HCT116 (cell line): ENCODE measurements around the gene FDCSP. TPM values are rescaled to one million over a fixed set of nuclear protein-coding genes. Genes with fewer than 3 reads are reported as not detected.
"Not testable (repeated sequence)": the region's sequence is repeated elsewhere in the genome, so short reads cannot be mapped to it uniquely, and the experiment has no call there.

Experiments used
- ATAC-seq: fragments of 200-7000 bp; cut with Tn5 transposase; 2 replicates; pipeline ENCODE4 v1.9.1; 2020; ENCODE audit warnings: mild to moderate bottlenecking, moderate library complexity
- BruUV-seq: library from RNA; stranded (reverse); fragments of 400-500 nt; replicated peaks from 2 replicates; lab custom pipeline; 2021; lab: Mats Ljungman, UMichigan
- CTCF ChIA-PET: fragments of 300-600 bp; sonication (Branson Sonifier 250); formaldehyde crosslinking; loops from one replicate; lab custom pipeline; 2021; ENCODE audit warnings: antibody characterized with exemption; lab: Charles Lee
- POLR2A ChIA-PET: fragments of 300-600, 350-600 bp; sonication (Branson Sonifier 250); formaldehyde crosslinking; loops from one replicate; lab custom pipeline; 2021; ENCODE audit warnings: antibody characterized with exemption; lab: Charles Lee
- RAD21 ChIA-PET, 2 experiments: fragments of 300-600 bp; sonication (Branson Sonifier 250); formaldehyde crosslinking; loops; one replicate each; lab custom pipeline; 2023; ENCODE audit warnings: low total read pairs in 2 of 2; ENCODE audit not compliant: uncharacterized antibody in 2 of 2, unreplicated experiment in 2 of 2, low non-redundant PET in 1 of 2; lab: Charles Lee
- DNase-seq: peaks from one replicate; pipeline ENCODE4 v3.0.0-alpha.2; 2010; ENCODE audit warnings: low read depth, low spot score
- H2AFZ ChIP-seq: fragments of 200-600 bp; shearing (Covaris generic), sonication (generic); 2 replicates; pipeline ENCODE4 v1.6.1; 2017; ENCODE audit warnings: low read depth, mixed run types, mixed read lengths, antibody characterized with exemption, low read length; ENCODE audit not compliant: poor library complexity, severe bottlenecking
- H3K27ac ChIP-seq: 2 replicates; pipeline ENCODE4 v1.5.1; 2012; ENCODE audit warnings: low read depth, low read length
- H3K27me3 ChIP-seq: fragments of 200-600 bp; sonication (generic); 2 replicates; pipeline ENCODE4 v1.6.1; 2016; ENCODE audit warnings: mixed run types, low read length, mixed read lengths; ENCODE audit not compliant: insufficient read depth
- H3K36me3 ChIP-seq, 2 experiments: fragments of 200-500 bp in 1 of 2; fragments of 200-600 bp in 1 of 2; sonication (Bioruptor generic) in 1 of 2; sonication (generic) in 1 of 2; 2 replicates each; pipeline versions ENCODE4 v1.5.1 to v1.6.1; 2014 to 2016; ENCODE audit warnings: low read length in 2 of 2, inconsistent platforms in 1 of 2, mixed read lengths in 1 of 2, mixed run types in 1 of 2; ENCODE audit not compliant: insufficient read depth in 2 of 2, control insufficient read depth in 1 of 2
- H3K4me1 ChIP-seq, 2 experiments: fragments of 200-600 bp in 1 of 2; sonication (generic) in 1 of 2; 2 replicates each; pipeline versions ENCODE4 v1.5.1 to v1.6.1; 2012 to 2017; ENCODE audit warnings: low read length in 2 of 2, inconsistent platforms in 1 of 2, mild to moderate bottlenecking in 1 of 2, mixed read lengths in 1 of 2, mixed run types in 1 of 2, moderate library complexity in 1 of 2; ENCODE audit not compliant: insufficient read depth in 2 of 2, control insufficient read depth in 1 of 2
- H3K4me2 ChIP-seq: fragments of 200-600 bp; sonication (generic); 2 replicates; pipeline ENCODE4 v1.6.1; 2017; ENCODE audit warnings: mixed run types, low read length, mixed read lengths
- H3K4me3 ChIP-seq, 2 experiments: fragments of 200-600 bp in 1 of 2; sonication (generic) in 1 of 2; replicated peaks in 1 of 2; 2 replicates each; pipeline ENCODE4 v1.5.1; 2011 to 2016; ENCODE audit warnings: low read length in 2 of 2, control low read depth in 1 of 2, low read depth in 1 of 2, mild to moderate bottlenecking in 1 of 2, mixed read lengths in 1 of 2, mixed run types in 1 of 2
- H3K79me2 ChIP-seq: fragments of 200-600 bp; sonication (generic); 2 replicates; pipeline ENCODE4 v1.6.1; 2017; ENCODE audit warnings: mild to moderate bottlenecking, mixed run types, low read length, moderate library complexity, mixed read lengths; ENCODE audit not compliant: insufficient read depth
- H3K9ac ChIP-seq: fragments of 200-600 bp; sonication (generic); 2 replicates; pipeline ENCODE4 v1.6.1; 2016; ENCODE audit warnings: low read length, mixed read lengths
- H3K9me2 ChIP-seq: fragments of 200-600 bp; sonication (generic), shearing (Covaris generic); 2 replicates; pipeline ENCODE4 v1.6.1; 2017; ENCODE audit warnings: mixed run types, mild to moderate bottlenecking, moderate library complexity; ENCODE audit not compliant: insufficient read depth
- H3K9me3 ChIP-seq, 2 experiments: fragments of 200-500 bp in 1 of 2; fragments of 200-600 bp in 1 of 2; sonication (Bioruptor generic) in 1 of 2; sonication (generic) in 1 of 2; 2 replicates each; pipeline ENCODE4 v1.6.1; 2014 to 2017; ENCODE audit warnings: low read length in 2 of 2, mixed read lengths in 2 of 2, inconsistent platforms in 1 of 2, low read depth in 1 of 2, mild to moderate bottlenecking in 1 of 2, mixed run types in 1 of 2, moderate library complexity in 1 of 2; ENCODE audit not compliant: control insufficient read depth in 1 of 2, insufficient read depth in 1 of 2
- H4K20me1 ChIP-seq: fragments of 200-600 bp; sonication (generic), shearing (Covaris generic); 2 replicates; pipeline ENCODE4 v1.6.1; 2017; ENCODE audit warnings: mixed run types, mild to moderate bottlenecking, moderate library complexity; ENCODE audit not compliant: insufficient read depth
- ATF3 ChIP-seq: IDR thresholded peaks from 2 replicates; pipeline ENCODE4 v1.6.1; 2012
- CBX3 ChIP-seq: IDR thresholded peaks from 2 replicates; pipeline ENCODE4 v1.6.1; 2012; ENCODE audit warnings: low read depth
- CEBPB ChIP-seq: IDR thresholded peaks from 2 replicates; pipeline ENCODE4 v1.6.1; 2012; ENCODE audit warnings: low read depth
- ELF1 ChIP-seq: IDR thresholded peaks from 2 replicates; pipeline ENCODE4 v1.6.1; 2012; ENCODE audit warnings: low read depth, borderline replicate concordance
- EZH2phosphoT487 ChIP-seq: fragments of 200-600 bp; IDR thresholded peaks from 2 replicates; pipeline ENCODE4 v1.6.1; 2018; ENCODE audit warnings: antibody characterized with exemption, borderline replicate concordance
- FOSL1 ChIP-seq: IDR thresholded peaks from 2 replicates; pipeline ENCODE4 v1.6.1; 2012; ENCODE audit warnings: low read depth
- JUND ChIP-seq: IDR thresholded peaks from 2 replicates; pipeline ENCODE4 v1.6.1; 2012
- SP1 ChIP-seq: IDR thresholded peaks from 2 replicates; pipeline ENCODE4 v1.6.1; 2012; ENCODE audit warnings: low read depth
- SRF ChIP-seq: IDR thresholded peaks from 2 replicates; pipeline ENCODE4 v1.6.1; 2012; ENCODE audit warnings: low read depth
- ZBTB33 ChIP-seq: IDR thresholded peaks from 2 replicates; pipeline ENCODE4 v1.6.1; 2011; ENCODE audit warnings: mild to moderate bottlenecking, low read length, moderate library complexity; ENCODE audit not compliant: insufficient replicate concordance; ENCODE audit errors: extremely low read depth
- ZFX ChIP-seq: fragments of 450-650 bp; IDR thresholded peaks from 2 replicates; pipeline ENCODE4 v1.6.1; 2017
- ZNF274 ChIP-seq: fragments of 200-500 bp; sonication (Bioruptor generic); IDR thresholded peaks from 2 replicates; pipeline ENCODE4 v1.6.1; 2014; ENCODE audit warnings: mild to moderate bottlenecking, low read depth, low read length, inconsistent platforms
- intact Hi-C: fragments of 100-400 bp; cut with micrococcal nuclease; formaldehyde crosslinking; loops from 2 replicates; pipeline ENCODE4 v1.10.0; 2022
- total RNA-seq: library from RNA; stranded (reverse); gene quantifications from one replicate; pipeline ENCODE4 v1.2.1, GENCODE V29; 2021; ENCODE audit not compliant: unreplicated experiment

FDCSP gene
- total RNA-seq, 1 experiment from 2014 or later = not detected

- intact Hi-C loops = not testable (repeated sequence)
These were observed 4.5 kb upstream of the FDCSP start for GRCh38 chr4:70221389-70221788.

GRCh38 chr4:70221818-70222217 lies 4.1 kb upstream of the FDCSP start:
- H3K4me2 ChIP-seq, ATAC-seq, POLR2A ChIA-PET, CTCF ChIA-PET, H3K4me3 ChIP-seq, BruUV-seq, DNase-seq, H3K9me2 ChIP-seq, H3K79me2 ChIP-seq, H2AFZ ChIP-seq, H3K27me3 ChIP-seq, intact Hi-C loops, H3K9me3 ChIP-seq, H3K27ac ChIP-seq, H3K9ac ChIP-seq, H4K20me1 ChIP-seq, H3K36me3 ChIP-seq, RAD21 ChIA-PET, H3K4me1 ChIP-seq: not testable (repeated sequence)

More at GRCh38 chr4:70221389-70221788, 4.5 kb upstream of the FDCSP start:
- POLR2A ChIA-PET, H3K27me3 ChIP-seq, CTCF ChIA-PET, H3K79me2 ChIP-seq, H3K9me2 ChIP-seq, H3K9me3 ChIP-seq, H3K36me3 ChIP-seq, H3K4me1 ChIP-seq, H4K20me1 ChIP-seq, ATAC-seq, BruUV-seq, H2AFZ ChIP-seq, H3K4me2 ChIP-seq, RAD21 ChIA-PET, H3K27ac ChIP-seq, H3K9ac ChIP-seq, DNase-seq, H3K4me3 ChIP-seq: not testable (repeated sequence)

- RAD21 ChIA-PET = no interaction called here
- no peaks in the 10 kb centered on the region for H3K9me3 ChIP-seq
- H4K20me1 ChIP-seq = no peaks in the 10 kb centered on the region
- TF ChIP-seq CEBPB (no peak), ELF1 (no peak), ZFX (no peak), FOSL1 (no peak), SP1 (no peak), CBX3 (no peak), ATF3 (no peak), JUND (no peak), EZH2phosphoT487 (no peak), ZNF274 (no peak), SRF (no peak), ZBTB33 (no peak)
- TF ChIP-seq, all 23 proteins: peak for 0
- Histone ChIP-seq H3K9ac (no peak overlapping the region), H3K79me2 (no peaks in the 10 kb centered on the region), H3K4me2 (no peak overlapping the region), H3K36me3 (no peaks in the 10 kb centered on the region), H3K4me3 (no peak overlapping the region), H3K4me1 (no peaks in the 10 kb centered on the region), H3K27me3 (no peaks in the 10 kb centered on the region), H3K27ac (no peak overlapping the region), H3K9me2 (no peaks in the 10 kb centered on the region), H2AFZ (no peak overlapping the region)
- ChIA-PET CTCF (no interaction called here), POLR2A (no interaction called here)
- no peak for ATAC-seq
- intact Hi-C loops = no loop called here
- no TSS peak for BruUV-seq
- no peak for DNase-seq
These were observed 10.2 kb downstream of the FDCSP start for GRCh38 chr4:70236125-70236524.
